K562 (cell line): Measurements from ENCODE around the gene WASF2. TPM values are rescaled to one million over a fixed set of nuclear protein-coding genes. Genes with fewer than 3 reads are reported as not detected.

Experiments
- BDP1 ChIP-seq: IDR thresholded peaks from 3 replicates; pipeline ENCODE4 v1.6.1; 2011; ENCODE audit not compliant: insufficient read length, insufficient read depth
- BRCA1 ChIP-seq, 2 experiments: fragments of 450-650 bp in 1 of 2; sonication (generic) in 1 of 2; formaldehyde crosslinking in 1 of 2; IDR thresholded peaks; 2 replicates each; pipeline versions ENCODE4 v1.5.0 to v1.6.1; 2017 to 2020; ENCODE audit warnings: mild to moderate bottlenecking in 1 of 2, missing genetic modification reagents in 1 of 2
- MYBL2 ChIP-seq, 2 experiments: fragments of 450-650 bp in 1 of 2; sonication (generic) in 1 of 2; formaldehyde crosslinking in 1 of 2; IDR thresholded peaks; 2 replicates each; pipeline versions ENCODE4 v1.6.1 to v1.8.1; 2017 to 2022; ENCODE audit warnings: borderline replicate concordance in 1 of 2, inconsistent platforms in 1 of 2, low read depth in 1 of 2, mild to moderate bottlenecking in 1 of 2, missing genetic modification reagents in 1 of 2, moderate library complexity in 1 of 2
- NCOA6 ChIP-seq: fragments of 450-650 bp; IDR thresholded peaks from 2 replicates; pipeline ENCODE4 v1.6.1; 2017; ENCODE audit warnings: mild to moderate bottlenecking
- NFXL1 ChIP-seq: fragments of 450-650 bp; formaldehyde crosslinking; IDR thresholded peaks from 2 replicates; pipeline ENCODE4 v1.4.0; 2021; ENCODE audit warnings: mild to moderate bottlenecking
- RAD51 ChIP-seq: fragments of 450-650 bp; IDR thresholded peaks from 2 replicates; pipeline ENCODE4 v1.7.1; 2016; ENCODE audit warnings: low read depth, mild to moderate bottlenecking, borderline replicate concordance
- SMARCE1 ChIP-seq: fragments of 450-650 bp; IDR thresholded peaks from 2 replicates; pipeline ENCODE4 v1.7.1; 2016; ENCODE audit warnings: mild to moderate bottlenecking
- ZNF224 ChIP-seq: sonication (generic); formaldehyde crosslinking; IDR thresholded peaks from 2 replicates; pipeline ENCODE4 v1.8.0; 2022; ENCODE audit warnings: mild to moderate bottlenecking, missing genetic modification reagents
- ZNF57 ChIP-seq: fragments of 450-650 bp; formaldehyde crosslinking; IDR thresholded peaks from 2 replicates; pipeline ENCODE4 v1.4.0; 2020; ENCODE audit warnings: mild to moderate bottlenecking, moderate library complexity
- polyA plus RNA-seq, 8 experiments: library from polyadenylated mRNA; depleted of rRNA in 4 of 8; stranded (reverse) in 5 of 8; unstranded in 3 of 8; fragments of >200 nt; fragmentation: Nextera tagmentation in 2 of 8; fragmentation: Illumina TruSeq in 1 of 8; extraction: Ambion mirVana in 2 of 8; extraction: Trizol in 1 of 8; gene quantifications; 2 replicates each; pipeline versions ENCODE4 v1.2.1 to v1.2.3, GENCODE V29; 2011 to 2014; ENCODE audit warnings: inconsistent platforms in 1 of 8, missing spikeins in 1 of 8
- total RNA-seq, 7 experiments: library from RNA; depleted of rRNA in 6 of 7; stranded (reverse); fragments of >200 nt in 6 of 7; fragmentation: Illumina TruSeq in 2 of 7; extraction: Trizol in 2 of 7; gene quantifications; 2 replicates each; pipeline versions ENCODE4 v1.2.1 to v1.2.3, GENCODE V29; 2011 to 2021; ENCODE audit warnings: low replicate concordance in 1 of 7
- TF ChIP-seq, protein P1 (sequence below): sonication (generic); formaldehyde crosslinking; IDR thresholded peaks from 2 replicates; pipeline ENCODE4 v1.8.1; 2023; ENCODE audit warnings: mild to moderate bottlenecking, missing genetic modification reagents
- TF ChIP-seq, protein P2 (sequence below), 2 experiments: IDR thresholded peaks; 2 replicates each; pipeline ENCODE4 v1.6.1; 2012; ENCODE audit warnings: improper control_type of control experiment in 2 of 2, low read depth in 2 of 2, low read length in 2 of 2, borderline replicate concordance in 1 of 2
- TF ChIP-seq, protein P3 (sequence below): fragments of 250-450 bp; sonication (Bioruptor Pico); IDR thresholded peaks from 2 replicates; pipeline ENCODE4 v1.4.0; 2020

The WASF2 gene
- total and polyA plus RNA-seq, 9 of the 15 experiments (the other 6 are each of a cell fraction or from before 2014, with no cell fraction given), result 8.2 to 163 (median 31.2) TPM

DNA sequence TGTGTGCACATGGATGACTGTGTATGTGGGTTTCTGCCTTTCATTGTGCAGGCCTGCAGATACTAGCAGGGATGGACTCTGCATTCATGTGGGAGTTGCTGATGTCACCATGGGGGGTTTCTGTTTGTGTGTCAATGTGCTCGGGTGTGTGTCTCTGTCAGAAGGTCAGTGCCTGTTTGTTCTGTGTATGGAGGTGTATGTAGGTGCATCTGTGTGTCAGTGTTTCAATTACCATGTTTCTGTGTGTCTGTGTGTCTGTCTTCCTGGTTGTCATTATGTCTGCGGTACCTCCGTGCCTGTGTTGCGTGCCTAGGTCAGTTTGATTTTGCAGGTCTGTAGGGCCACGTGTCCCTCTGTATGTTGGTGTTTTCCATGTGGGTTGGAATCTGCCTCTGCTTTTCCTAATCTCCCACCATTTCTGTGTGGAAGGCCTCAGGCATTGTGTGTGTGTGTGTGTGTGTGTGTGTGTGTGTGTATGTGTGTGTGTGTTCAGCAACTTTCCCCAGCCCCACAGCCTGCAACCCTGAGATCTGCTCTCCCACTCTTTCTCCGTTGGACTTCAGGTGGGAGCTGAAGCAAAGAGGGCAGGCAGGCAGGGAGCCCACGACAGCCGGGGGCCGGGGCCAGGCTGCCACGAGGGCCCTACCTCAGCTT, 36.7 kb upstream of the WASF2 start (continued):
- TF ChIP-seq, protein P1, sequence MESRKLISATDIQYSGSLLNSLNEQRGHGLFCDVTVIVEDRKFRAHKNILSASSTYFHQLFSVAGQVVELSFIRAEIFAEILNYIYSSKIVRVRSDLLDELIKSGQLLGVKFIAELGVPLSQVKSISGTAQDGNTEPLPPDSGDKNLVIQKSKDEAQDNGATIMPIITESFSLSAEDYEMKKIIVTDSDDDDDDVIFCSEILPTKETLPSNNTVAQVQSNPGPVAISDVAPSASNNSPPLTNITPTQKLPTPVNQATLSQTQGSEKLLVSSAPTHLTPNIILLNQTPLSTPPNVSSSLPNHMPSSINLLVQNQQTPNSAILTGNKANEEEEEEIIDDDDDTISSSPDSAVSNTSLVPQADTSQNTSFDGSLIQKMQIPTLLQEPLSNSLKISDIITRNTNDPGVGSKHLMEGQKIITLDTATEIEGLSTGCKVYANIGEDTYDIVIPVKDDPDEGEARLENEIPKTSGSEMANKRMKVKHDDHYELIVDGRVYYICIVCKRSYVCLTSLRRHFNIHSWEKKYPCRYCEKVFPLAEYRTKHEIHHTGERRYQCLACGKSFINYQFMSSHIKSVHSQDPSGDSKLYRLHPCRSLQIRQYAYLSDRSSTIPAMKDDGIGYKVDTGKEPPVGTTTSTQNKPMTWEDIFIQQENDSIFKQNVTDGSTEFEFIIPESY (CRISPR knock-in tag), result no peak; the same call in 1 of the 2 replicates
- TF ChIP-seq, protein P2, sequence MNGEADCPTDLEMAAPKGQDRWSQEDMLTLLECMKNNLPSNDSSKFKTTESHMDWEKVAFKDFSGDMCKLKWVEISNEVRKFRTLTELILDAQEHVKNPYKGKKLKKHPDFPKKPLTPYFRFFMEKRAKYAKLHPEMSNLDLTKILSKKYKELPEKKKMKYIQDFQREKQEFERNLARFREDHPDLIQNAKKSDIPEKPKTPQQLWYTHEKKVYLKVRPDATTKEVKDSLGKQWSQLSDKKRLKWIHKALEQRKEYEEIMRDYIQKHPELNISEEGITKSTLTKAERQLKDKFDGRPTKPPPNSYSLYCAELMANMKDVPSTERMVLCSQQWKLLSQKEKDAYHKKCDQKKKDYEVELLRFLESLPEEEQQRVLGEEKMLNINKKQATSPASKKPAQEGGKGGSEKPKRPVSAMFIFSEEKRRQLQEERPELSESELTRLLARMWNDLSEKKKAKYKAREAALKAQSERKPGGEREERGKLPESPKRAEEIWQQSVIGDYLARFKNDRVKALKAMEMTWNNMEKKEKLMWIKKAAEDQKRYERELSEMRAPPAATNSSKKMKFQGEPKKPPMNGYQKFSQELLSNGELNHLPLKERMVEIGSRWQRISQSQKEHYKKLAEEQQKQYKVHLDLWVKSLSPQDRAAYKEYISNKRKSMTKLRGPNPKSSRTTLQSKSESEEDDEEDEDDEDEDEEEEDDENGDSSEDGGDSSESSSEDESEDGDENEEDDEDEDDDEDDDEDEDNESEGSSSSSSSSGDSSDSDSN (IDR thresholded peaks at IDR 0.05; ENCODE audit: borderline replicate concordance in 1 of 2, low read depth in 2 of 2, low read length in 2 of 2), result 0 out of 4 replicates have a peak, but pooled peaks of 1 of the 2 experiments have one; percentile 21
- TF ChIP-seq MYBL2 (IDR thresholded peaks at IDR 0.05; ENCODE audit: low read depth) (peak; percentile 62; the same call in 1 of the 2 replicates), MYBL2 (CRISPR knock-in tag; IDR thresholded peaks at IDR 0.05; ENCODE audit: borderline replicate concordance) (no peak), ZNF57 (CRISPR knock-in tag) (no peak), NCOA6 (no peak), RAD51 (no peak; the same call in 1 of the 2 replicates), BRCA1 (IDR thresholded peaks at IDR 0.05) (no peak), BRCA1 (CRISPR knock-in tag; IDR thresholded peaks at IDR 0.05) (peak; percentile 80; the same call in 1 of the 2 replicates), NFXL1 (no peak), SMARCE1 (peak; percentile 58), ZNF224 (no peak), BDP1 (no peak)
- TF ChIP-seq, protein P3, sequence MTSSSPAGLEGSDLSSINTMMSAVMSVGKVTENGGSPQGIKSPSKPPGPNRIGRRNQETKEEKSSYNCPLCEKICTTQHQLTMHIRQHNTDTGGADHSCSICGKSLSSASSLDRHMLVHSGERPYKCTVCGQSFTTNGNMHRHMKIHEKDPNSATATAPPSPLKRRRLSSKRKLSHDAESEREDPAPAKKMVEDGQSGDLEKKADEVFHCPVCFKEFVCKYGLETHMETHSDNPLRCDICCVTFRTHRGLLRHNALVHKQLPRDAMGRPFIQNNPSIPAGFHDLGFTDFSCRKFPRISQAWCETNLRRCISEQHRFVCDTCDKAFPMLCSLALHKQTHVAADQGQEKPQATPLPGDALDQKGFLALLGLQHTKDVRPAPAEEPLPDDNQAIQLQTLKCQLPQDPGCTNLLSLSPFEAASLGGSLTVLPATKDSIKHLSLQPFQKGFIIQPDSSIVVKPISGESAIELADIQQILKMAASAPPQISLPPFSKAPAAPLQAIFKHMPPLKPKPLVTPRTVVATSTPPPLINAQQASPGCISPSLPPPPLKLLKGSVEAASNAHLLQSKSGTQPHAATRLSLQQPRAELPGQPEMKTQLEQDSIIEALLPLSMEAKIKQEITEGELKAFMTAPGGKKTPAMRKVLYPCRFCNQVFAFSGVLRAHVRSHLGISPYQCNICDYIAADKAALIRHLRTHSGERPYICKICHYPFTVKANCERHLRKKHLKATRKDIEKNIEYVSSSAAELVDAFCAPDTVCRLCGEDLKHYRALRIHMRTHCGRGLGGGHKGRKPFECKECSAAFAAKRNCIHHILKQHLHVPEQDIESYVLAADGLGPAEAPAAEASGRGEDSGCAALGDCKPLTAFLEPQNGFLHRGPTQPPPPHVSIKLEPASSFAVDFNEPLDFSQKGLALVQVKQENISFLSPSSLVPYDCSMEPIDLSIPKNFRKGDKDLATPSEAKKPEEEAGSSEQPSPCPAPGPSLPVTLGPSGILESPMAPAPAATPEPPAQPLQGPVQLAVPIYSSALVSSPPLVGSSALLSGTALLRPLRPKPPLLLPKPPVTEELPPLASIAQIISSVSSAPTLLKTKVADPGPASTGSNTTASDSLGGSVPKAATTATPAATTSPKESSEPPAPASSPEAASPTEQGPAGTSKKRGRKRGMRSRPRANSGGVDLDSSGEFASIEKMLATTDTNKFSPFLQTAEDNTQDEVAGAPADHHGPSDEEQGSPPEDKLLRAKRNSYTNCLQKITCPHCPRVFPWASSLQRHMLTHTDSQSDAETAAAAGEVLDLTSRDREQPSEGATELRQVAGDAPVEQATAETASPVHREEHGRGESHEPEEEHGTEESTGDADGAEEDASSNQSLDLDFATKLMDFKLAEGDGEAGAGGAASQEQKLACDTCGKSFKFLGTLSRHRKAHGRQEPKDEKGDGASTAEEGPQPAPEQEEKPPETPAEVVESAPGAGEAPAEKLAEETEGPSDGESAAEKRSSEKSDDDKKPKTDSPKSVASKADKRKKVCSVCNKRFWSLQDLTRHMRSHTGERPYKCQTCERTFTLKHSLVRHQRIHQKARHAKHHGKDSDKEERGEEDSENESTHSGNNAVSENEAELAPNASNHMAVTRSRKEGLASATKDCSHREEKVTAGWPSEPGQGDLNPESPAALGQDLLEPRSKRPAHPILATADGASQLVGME, result no peak
